Prostate gland (tissue), 2 donors: ENCODE results near the gene HGFAC.

Source experiments
- CTCF ChIP-seq, 4 experiments: fragments of 200-600 bp in 2 of 4; fragments of 450-650 bp in 2 of 4; sonication (generic) in 2 of 4; IDR thresholded peaks; 1 replicate in 3 of 4; 2 replicates in 1 of 4; pipeline ENCODE4 v1.5.1; 2016 to 2019; ENCODE audit warnings: antibody characterized with exemption in 4 of 4, mild to moderate bottlenecking in 2 of 4, moderate library complexity in 2 of 4
- POLR2A ChIP-seq: fragments of 450-650 bp; IDR thresholded peaks from one replicate; pipeline ENCODE4 v1.6.1; 2016; ENCODE audit warnings: antibody characterized with exemption, mild to moderate bottlenecking
- POLR2AphosphoS5 ChIP-seq: sonication (generic); formaldehyde crosslinking; IDR thresholded peaks from one replicate; pipeline ENCODE4 v1.6.1; 2017; ENCODE audit warnings: antibody characterized with exemption

GRCh38 chr4:3405176-3405575, 36.6 kb upstream of the HGFAC start:
- TF ChIP-seq CTCF (IDR thresholded peaks at IDR 0.05) (no peak), POLR2A (no peak), POLR2AphosphoS5 (no peak)
